ENCODE measurements around the gene FKBP9. TPM values are rescaled to one million over a fixed set of nuclear protein-coding genes. Genes with fewer than 3 reads are reported as not detected.
"Not testable (repeated sequence)": the region's sequence is repeated elsewhere in the genome, so short reads cannot be mapped to it uniquely, and the experiment has no call there.

FKBP9 gene
- total and polyA plus RNA-seq, 5 donors, result 65.6 to 121 (median 115) TPM

DNA sequence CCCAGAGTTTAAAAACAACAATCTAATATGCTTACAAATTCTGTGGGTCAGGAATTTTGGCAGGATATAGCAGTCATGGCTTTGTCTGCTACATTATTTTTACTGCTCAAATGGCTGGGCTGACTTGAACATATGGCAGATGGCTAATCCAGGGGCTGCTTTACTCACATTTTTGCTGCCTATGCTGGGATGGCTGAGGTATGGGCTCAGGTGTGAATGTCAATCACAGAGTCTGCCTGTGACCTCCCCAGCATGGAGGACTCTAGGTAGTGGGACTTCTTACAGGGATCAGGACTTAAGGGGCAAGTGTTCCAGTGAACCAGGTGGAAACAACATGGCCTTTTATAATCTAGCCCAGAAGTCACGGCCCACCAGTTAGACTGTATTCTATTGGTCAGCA is 4.4 kb upstream of the FKBP9 start:
- Histone ChIP-seq H3K4me1 (ENCODE audit: control insufficient read depth, insufficient read depth, low read length) (no peaks in the 10 kb centered on the region), H3K4me3 (ENCODE audit: low read length) (no peak overlapping the region), H3K27ac (ENCODE audit: low read length) (no peak overlapping the region), H3K9me3 (ENCODE audit: control insufficient read depth, low read length) (peaks cover 3% of the 10 kb centered on the region), H3K27me3 (ENCODE audit: control insufficient read depth, insufficient read depth) (no peaks in the 10 kb centered on the region)
- 96% methylated on average over 1 of the region's 1 CpG for WGBS
- ATAC-seq (no peak), DNase-seq (no peak)
- intact Hi-C loops (cut with DNase I), result no loop called here

GRCh38 chr7:32958046-32959025 is 1.1 kb downstream of the FKBP9 start:
- peak; percentile 79 to 89 (median 83) for DNase-seq
- no peaks in the 10 kb centered on the region for H3K27me3 ChIP-seq (ENCODE audit: control insufficient read depth, insufficient read depth)
- H3K27ac ChIP-seq (ENCODE audit: low read length), result peak overlapping the region; percentile 88
- H3K9me3 ChIP-seq (ENCODE audit: control insufficient read depth, low read length), result no peaks in the 10 kb centered on the region
- H3K4me1 ChIP-seq (ENCODE audit: control insufficient read depth, insufficient read depth, low read length), result no peaks in the 10 kb centered on the region
- peak overlapping the region; percentile 63 for H3K4me3 ChIP-seq (ENCODE audit: low read length)
- WGBS, result 24% methylated on average over 26 of the region's 26 CpGs
- intact Hi-C loops (cut with DNase I), result no loop called here
- ATAC-seq, result peak; percentile 30 to 80

DNA sequence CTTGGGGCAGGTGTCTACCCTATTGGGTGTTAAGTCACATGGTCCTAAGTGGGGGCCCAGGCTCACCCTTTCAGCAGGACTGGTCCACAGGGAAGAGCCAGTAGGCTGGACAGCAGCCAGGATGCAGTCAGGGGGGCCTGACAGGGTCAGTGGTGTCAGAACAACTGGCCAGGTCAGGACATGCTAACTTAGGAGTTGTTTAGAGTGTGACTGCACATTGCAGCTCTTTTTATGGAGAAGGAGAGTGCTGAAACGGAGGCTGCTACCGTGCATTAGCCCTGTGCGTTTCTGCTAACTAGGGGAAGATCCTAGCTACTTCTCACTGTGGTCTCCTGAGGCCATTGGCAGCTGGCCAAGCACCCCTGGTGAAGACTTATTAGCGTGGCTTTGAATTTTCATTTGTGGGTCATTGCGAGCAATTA is 6.7 kb downstream of the FKBP9 start:
- WGBS, result 31% methylated on average over 5 of the region's 5 CpGs
- H3K27me3 ChIP-seq (ENCODE audit: control insufficient read depth, insufficient read depth); H3K27ac ChIP-seq (ENCODE audit: low read length); intact Hi-C loops (cut with DNase I); H3K9me3 ChIP-seq (ENCODE audit: control insufficient read depth, low read length); H3K4me1 ChIP-seq (ENCODE audit: control insufficient read depth, insufficient read depth, low read length); H3K4me3 ChIP-seq (ENCODE audit: low read length): not testable (repeated sequence)
- peak in 2 of 3 donors; percentile 26 to 69 for DNase-seq
- peak; percentile 37 to 56 for ATAC-seq

GRCh38 chr7:32964461-32965159 is 7.4 kb downstream of the FKBP9 start:
- peak; percentile 77 to 81 for ATAC-seq
- H3K4me1 ChIP-seq (ENCODE audit: control insufficient read depth, insufficient read depth, low read length); H3K4me3 ChIP-seq (ENCODE audit: low read length); H3K9me3 ChIP-seq (ENCODE audit: control insufficient read depth, low read length); intact Hi-C loops (cut with DNase I); H3K27me3 ChIP-seq (ENCODE audit: control insufficient read depth, insufficient read depth); H3K27ac ChIP-seq (ENCODE audit: low read length); DNase-seq: not testable (repeated sequence)
- 21% methylated on average over 6 of the region's 8 CpGs for WGBS

GRCh38 chr7:32966489-32967267 is 9.4 kb downstream of the FKBP9 start:
- ATAC-seq; H3K4me3 ChIP-seq (ENCODE audit: low read length); DNase-seq; H3K4me1 ChIP-seq (ENCODE audit: control insufficient read depth, insufficient read depth, low read length); H3K27me3 ChIP-seq (ENCODE audit: control insufficient read depth, insufficient read depth); H3K27ac ChIP-seq (ENCODE audit: low read length); H3K9me3 ChIP-seq (ENCODE audit: control insufficient read depth, low read length); intact Hi-C loops (cut with DNase I): not testable (repeated sequence)
- 71% methylated on average over 3 of the region's 5 CpGs for WGBS

DNA sequence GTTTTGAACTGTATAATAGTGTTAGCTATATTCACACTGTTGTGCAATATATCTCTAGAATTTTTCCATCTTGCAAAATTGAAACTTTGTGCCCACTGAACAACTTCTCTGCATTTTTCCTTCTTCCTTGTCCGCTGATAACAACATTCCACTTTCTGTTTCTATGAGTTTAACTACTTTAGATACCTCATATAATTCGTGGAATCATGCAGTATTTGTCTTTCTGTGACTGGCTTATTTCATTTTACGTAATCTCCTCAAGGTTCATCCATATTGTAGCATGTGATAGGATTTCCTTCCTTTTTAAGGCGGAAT is 10.0 kb downstream of the FKBP9 start:
- H3K27ac ChIP-seq (ENCODE audit: low read length), result not testable (repeated sequence)
- 71% methylated on average over 4 of the region's 4 CpGs for WGBS

DNA sequence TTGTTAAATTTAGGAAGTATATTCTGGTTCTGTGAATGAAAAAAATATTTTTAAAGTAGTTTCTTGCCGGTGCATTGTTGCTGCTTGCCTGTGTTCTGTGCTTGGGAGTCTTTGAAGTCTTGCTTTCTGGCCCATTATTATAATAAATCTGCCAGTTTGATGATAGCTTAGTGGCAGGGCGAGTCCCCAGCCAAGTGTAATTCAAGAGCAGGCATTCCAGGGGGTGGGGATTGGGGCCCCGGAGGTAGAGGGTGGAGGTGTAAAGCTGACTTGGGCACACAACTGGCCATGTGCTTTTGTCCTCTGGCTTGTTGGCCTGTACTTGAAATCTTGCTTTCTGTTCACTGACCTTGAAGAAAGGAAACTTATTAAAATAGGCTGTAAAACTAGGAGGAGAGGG is 14.7 kb downstream of the FKBP9 start:
- peak; percentile 51 to 68 for ATAC-seq
- 30% methylated on average over 3 of the region's 3 CpGs for WGBS
- DNase-seq; H3K4me3 ChIP-seq (ENCODE audit: low read length); intact Hi-C loops (cut with DNase I); H3K9me3 ChIP-seq (ENCODE audit: control insufficient read depth, low read length); H3K27ac ChIP-seq (ENCODE audit: low read length); H3K27me3 ChIP-seq (ENCODE audit: control insufficient read depth, insufficient read depth); H3K4me1 ChIP-seq (ENCODE audit: control insufficient read depth, insufficient read depth, low read length): not testable (repeated sequence)

More for the DNA sequence above, 10.0 kb downstream of the FKBP9 start:
- H3K4me1 ChIP-seq (ENCODE audit: control insufficient read depth, insufficient read depth, low read length); ATAC-seq; H3K9me3 ChIP-seq (ENCODE audit: control insufficient read depth, low read length); H3K27me3 ChIP-seq (ENCODE audit: control insufficient read depth, insufficient read depth); DNase-seq; intact Hi-C loops (cut with DNase I); H3K4me3 ChIP-seq (ENCODE audit: low read length): not testable (repeated sequence)

GRCh38 chr7:32977159-32977558 is 19.9 kb downstream of the FKBP9 start:
- ATAC-seq; H3K27me3 ChIP-seq (ENCODE audit: control insufficient read depth, insufficient read depth); H3K9me3 ChIP-seq (ENCODE audit: control insufficient read depth, low read length); H3K4me1 ChIP-seq (ENCODE audit: control insufficient read depth, insufficient read depth, low read length); DNase-seq; intact Hi-C loops (cut with DNase I); H3K4me3 ChIP-seq (ENCODE audit: low read length); H3K27ac ChIP-seq (ENCODE audit: low read length): not testable (repeated sequence)
- 92% methylated on average over 2 of the region's 2 CpGs for WGBS

GRCh38 chr7:32979246-32979645 is 22.0 kb downstream of the FKBP9 start:
- intact Hi-C loops (cut with DNase I); H3K4me1 ChIP-seq (ENCODE audit: control insufficient read depth, insufficient read depth, low read length); H3K27me3 ChIP-seq (ENCODE audit: control insufficient read depth, insufficient read depth); ATAC-seq; H3K4me3 ChIP-seq (ENCODE audit: low read length); H3K9me3 ChIP-seq (ENCODE audit: control insufficient read depth, low read length); H3K27ac ChIP-seq (ENCODE audit: low read length): not testable (repeated sequence)
- WGBS, result 88% methylated on average over 6 of the region's 6 CpGs
- peak in 2 of 3 donors; percentile 32 to 48 for DNase-seq

GRCh38 chr7:32979902-32980301 is 22.7 kb downstream of the FKBP9 start:
- DNase-seq; H3K9me3 ChIP-seq (ENCODE audit: control insufficient read depth, low read length); H3K4me3 ChIP-seq (ENCODE audit: low read length); H3K27me3 ChIP-seq (ENCODE audit: control insufficient read depth, insufficient read depth); ATAC-seq; H3K27ac ChIP-seq (ENCODE audit: low read length); H3K4me1 ChIP-seq (ENCODE audit: control insufficient read depth, insufficient read depth, low read length); intact Hi-C loops (cut with DNase I): not testable (repeated sequence)
- no CpG with 5 or more reads among the region's 2 CpGs for WGBS

Data from right cardiac atrium (tissue), 5 donors.